Stimulated activated CD8-positive, alpha-beta memory T cell treated with anti-CD3 and anti-CD28 coated beads, Interleukin-4, amount 100 ng/mL, for 4 hours (primary cell): ENCODE results near the gene RWDD3.

Experiments used
- DNase-seq, 2 donors: peaks; one replicate each; pipeline ENCODE4 v3.0.0-alpha.2; 2020; ENCODE audit warnings: low read depth in 2 of 2, low spot score in 1 of 2

RWDD3 gene

GRCh38 chr1:95229706-95230105 lies 4.3 kb upstream of the RWDD3 start:
- no peak for DNase-seq

- no peak for DNase-seq
These were observed 3.8 kb upstream of the RWDD3 start for GRCh38 chr1:95230256-95230655.

- no peak for DNase-seq
These were observed 3.2 kb upstream of the RWDD3 start for GRCh38 chr1:95230768-95231191.

- DNase-seq, result no peak
These were observed 1.2 kb upstream of the RWDD3 start for GRCh38 chr1:95232646-95233318.

GRCh38 chr1:95233319-95233736 lies 682 bp upstream of the RWDD3 start:
- no peak for DNase-seq

- DNase-seq, result no peak
These were observed 3.0 kb downstream of the RWDD3 start for GRCh38 chr1:95236784-95237575.

GRCh38 chr1:95237981-95238703 lies 4.1 kb downstream of the RWDD3 start:
- no peak for DNase-seq

GRCh38 chr1:95245029-95245428 lies 11.0 kb downstream of the RWDD3 start:
- DNase-seq, result no peak

- DNase-seq, result no peak
These were observed 12.5 kb downstream of the RWDD3 start for GRCh38 chr1:95246511-95246910.

- no peak for DNase-seq
These were observed 13.6 kb downstream of the RWDD3 start for GRCh38 chr1:95247607-95248006.

- DNase-seq, result no peak
These were observed 15.9 kb downstream of the RWDD3 start for GRCh38 chr1:95249916-95250315.

- no peak for DNase-seq
These were observed 18.4 kb downstream of the RWDD3 start for GRCh38 chr1:95252422-95252821.

GRCh38 chr1:95254959-95255358 lies 20.9 kb downstream of the RWDD3 start:
- DNase-seq, result no peak

GRCh38 chr1:95255826-95256225 lies 21.8 kb downstream of the RWDD3 start:
- DNase-seq, result no peak

GRCh38 chr1:95257758-95258157 lies 23.7 kb downstream of the RWDD3 start:
- no peak for DNase-seq

GRCh38 chr1:95259245-95259644 lies 25.2 kb downstream of the RWDD3 start:
- no peak for DNase-seq

- DNase-seq, result no peak
These were observed 28.9 kb downstream of the RWDD3 start for GRCh38 chr1:95262913-95263312.

- DNase-seq, result no peak
These were observed 29.4 kb downstream of the RWDD3 start for GRCh38 chr1:95263450-95263849.

- DNase-seq, result no peak
These were observed 31.1 kb downstream of the RWDD3 start for GRCh38 chr1:95265106-95265505.

GRCh38 chr1:95276429-95276828 lies 42.4 kb downstream of the RWDD3 start:
- DNase-seq, result no peak

GRCh38 chr1:95278173-95279006 lies 44.4 kb downstream of the RWDD3 start:
- no peak for DNase-seq
